Measurements from ENCODE around the gene KRTDAP.

- TF ChIP-seq CTCF (IDR thresholded peaks at IDR 0.05; ENCODE audit: insufficient read depth, low read length) (no peak), POLR2AphosphoS5 (IDR thresholded peaks at IDR 0.05; ENCODE audit: low read depth) (no peak)
These were observed 8.0 kb upstream of the KRTDAP start for GRCh38 chr19:35498220-35498619.
